Caco-2 (cell line): ENCODE measurements around the gene LRGUK. TPM values are rescaled to one million over a fixed set of nuclear protein-coding genes. Genes with fewer than 3 reads are reported as not detected.

Experiments
- BruUV-seq: library from RNA; stranded (reverse); fragments of 400-500 nt; replicated peaks from 2 replicates; lab custom pipeline; 2021; lab: Mats Ljungman, UMichigan
- CTCF ChIA-PET: fragments of 300-600 bp; sonication (Branson Sonifier 250); formaldehyde crosslinking; loops from one replicate; lab custom pipeline; 2022; ENCODE audit warnings: antibody characterized with exemption; lab: Charles Lee
- POLR2A ChIA-PET: fragments of 300-600 bp; sonication (Branson Sonifier 250); formaldehyde crosslinking; loops from one replicate; lab custom pipeline; 2022; ENCODE audit warnings: antibody characterized with exemption; lab: Charles Lee
- DNase-seq, 2 experiments: peaks; one replicate each; pipeline versions ENCODE4 v3.0.0 to v3.0.0-alpha.2; 2020 to 2022
- H3K27me3 ChIP-seq: replicated peaks from 2 replicates; pipeline ENCODE4 v1.6.0; 2011; ENCODE audit warnings: low read length; ENCODE audit not compliant: control insufficient read depth, insufficient read depth
- H3K36me3 ChIP-seq: 2 replicates; pipeline ENCODE4 v1.5.1; 2011; ENCODE audit warnings: low read length; ENCODE audit not compliant: control insufficient read depth, insufficient read depth
- H3K4me1 ChIP-seq: fragments of 250-450 bp; sonication (Bioruptor Pico); 2 replicates; pipeline ENCODE4 v1.5.1; 2020; ENCODE audit warnings: mild to moderate bottlenecking
- H3K4me3 ChIP-seq: 2 replicates; pipeline ENCODE4 v1.5.1; 2011; ENCODE audit warnings: low read depth, mild to moderate bottlenecking, control low read depth, low read length
- H3K9me3 ChIP-seq: fragments of 250-450 bp; sonication (Bioruptor Pico); 2 replicates; pipeline ENCODE4 v1.5.1; 2020; ENCODE audit warnings: mild to moderate bottlenecking, moderate library complexity
- H3K27ac Mint-ChIP-seq: one replicate; pipeline ENCODE4 v1.8.0; 2022; ENCODE audit warnings: mixed read lengths; ENCODE audit not compliant: unreplicated experiment
- H3K27me3 Mint-ChIP-seq: one replicate; pipeline ENCODE4 v1.8.0; 2022; ENCODE audit warnings: mixed read lengths; ENCODE audit not compliant: insufficient read depth, unreplicated experiment
- H3K36me3 Mint-ChIP-seq: one replicate; pipeline ENCODE4 v1.8.0; 2022; ENCODE audit warnings: mild to moderate bottlenecking, mixed read lengths; ENCODE audit not compliant: insufficient read depth, unreplicated experiment
- H3K4me1 Mint-ChIP-seq: one replicate; pipeline ENCODE4 v1.8.0; 2022; ENCODE audit warnings: low read depth, mixed read lengths; ENCODE audit not compliant: unreplicated experiment
- H3K4me3 Mint-ChIP-seq: one replicate; pipeline ENCODE4 v1.8.0; 2022; ENCODE audit warnings: mild to moderate bottlenecking, moderate library complexity, mixed read lengths; ENCODE audit not compliant: unreplicated experiment
- H3K9me3 Mint-ChIP-seq: one replicate; pipeline ENCODE4 v1.8.0; 2022; ENCODE audit warnings: mixed read lengths; ENCODE audit not compliant: unreplicated experiment
- intact Hi-C: fragments of 100-400 bp; cut with micrococcal nuclease; formaldehyde crosslinking; loops from one replicate; pipeline ENCODE4 v1.10.0; 2022; ENCODE audit not compliant: unreplicated experiment
- total RNA-seq: library from RNA; stranded (reverse); gene quantifications from 2 replicates; pipeline ENCODE4 v1.2.3, GENCODE V29; 2022
- TF ChIP-seq, protein P1 (sequence below), 2 experiments: fragments of 200-600 bp in 1 of 2; IDR thresholded peaks; 1 replicate in 1 of 2; 2 replicates in 1 of 2; pipeline versions ENCODE4 v1.5.1 to v1.8.0; 2011 to 2022; ENCODE audit warnings: antibody characterized with exemption in 1 of 2, control low read depth in 1 of 2, inconsistent platforms in 1 of 2, low read depth in 1 of 2, low read length in 1 of 2, mild to moderate bottlenecking in 1 of 2, moderate library complexity in 1 of 2; ENCODE audit not compliant: insufficient read depth in 1 of 2, severe bottlenecking in 1 of 2, unreplicated experiment in 1 of 2

LRGUK gene
- total RNA-seq, 1 experiment from 2014 or later: 0.09 TPM

DNA sequence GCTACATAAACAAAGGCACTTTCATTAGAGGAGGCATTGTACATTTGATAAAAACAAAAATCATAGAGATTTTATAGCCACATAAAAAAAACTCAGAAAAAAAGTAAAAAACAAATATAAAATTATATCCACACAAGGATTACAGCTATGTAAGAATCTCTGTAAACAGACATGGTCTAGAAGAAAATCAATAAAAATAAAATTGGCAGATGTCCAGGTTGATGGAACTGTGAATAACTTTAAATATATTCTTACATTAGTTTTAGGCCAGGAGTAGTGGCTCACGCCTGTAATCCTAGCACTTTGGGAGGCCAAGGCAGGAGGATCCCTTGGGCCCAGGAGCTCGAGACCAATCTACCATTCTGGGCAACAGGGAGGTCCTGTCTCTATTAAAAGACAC lies 170.3 kb downstream of the LRGUK start:
- peaks cover 1% of the 10 kb centered on the region; the same call in 1 of the 2 replicates for H3K36me3 ChIP-seq

GRCh38 chr7:134298902-134299683 lies 172.0 kb downstream of the LRGUK start:
- ChIA-PET POLR2A (no interaction called here), CTCF (no interaction called here)
- TF ChIP-seq, protein P1, sequence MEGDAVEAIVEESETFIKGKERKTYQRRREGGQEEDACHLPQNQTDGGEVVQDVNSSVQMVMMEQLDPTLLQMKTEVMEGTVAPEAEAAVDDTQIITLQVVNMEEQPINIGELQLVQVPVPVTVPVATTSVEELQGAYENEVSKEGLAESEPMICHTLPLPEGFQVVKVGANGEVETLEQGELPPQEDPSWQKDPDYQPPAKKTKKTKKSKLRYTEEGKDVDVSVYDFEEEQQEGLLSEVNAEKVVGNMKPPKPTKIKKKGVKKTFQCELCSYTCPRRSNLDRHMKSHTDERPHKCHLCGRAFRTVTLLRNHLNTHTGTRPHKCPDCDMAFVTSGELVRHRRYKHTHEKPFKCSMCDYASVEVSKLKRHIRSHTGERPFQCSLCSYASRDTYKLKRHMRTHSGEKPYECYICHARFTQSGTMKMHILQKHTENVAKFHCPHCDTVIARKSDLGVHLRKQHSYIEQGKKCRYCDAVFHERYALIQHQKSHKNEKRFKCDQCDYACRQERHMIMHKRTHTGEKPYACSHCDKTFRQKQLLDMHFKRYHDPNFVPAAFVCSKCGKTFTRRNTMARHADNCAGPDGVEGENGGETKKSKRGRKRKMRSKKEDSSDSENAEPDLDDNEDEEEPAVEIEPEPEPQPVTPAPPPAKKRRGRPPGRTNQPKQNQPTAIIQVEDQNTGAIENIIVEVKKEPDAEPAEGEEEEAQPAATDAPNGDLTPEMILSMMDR (IDR thresholded peaks at IDR 0.05; ENCODE audit: insufficient read depth in 1 of 2, low read depth in 1 of 2, low read length in 1 of 2, severe bottlenecking in 1 of 2, unreplicated experiment in 1 of 2): no peak
- no peak for DNase-seq
- no peak overlapping the region for H3K4me3 Mint-ChIP-seq
- no peaks in the 10 kb centered on the region for H3K9me3 ChIP-seq
- H3K27me3 Mint-ChIP-seq: no peaks in the 10 kb centered on the region
- H3K36me3 Mint-ChIP-seq: peaks cover 9% of the 10 kb centered on the region
- intact Hi-C loops: no loop called here
- no TSS peak for BruUV-seq
- H3K27me3 ChIP-seq: no peaks in the 10 kb centered on the region
- H3K9me3 Mint-ChIP-seq: no peaks in the 10 kb centered on the region
- no peaks in the 10 kb centered on the region for H3K4me1 Mint-ChIP-seq
- H3K36me3 ChIP-seq: peaks cover 1% of the 10 kb centered on the region; the same call in 1 of the 2 replicates
- no peaks in the 10 kb centered on the region for H3K4me1 ChIP-seq
- H3K4me3 ChIP-seq: no peak overlapping the region
- H3K27ac Mint-ChIP-seq: no peak overlapping the region

More for the DNA sequence above, 170.3 kb downstream of the LRGUK start:
- Mint-ChIP-seq H3K27ac (no peak overlapping the region), H3K4me1 (no peaks in the 10 kb centered on the region), H3K9me3 (no peaks in the 10 kb centered on the region), H3K4me3 (no peak overlapping the region), H3K36me3 (peaks cover 11% of the 10 kb centered on the region), H3K27me3 (no peaks in the 10 kb centered on the region)
- ChIA-PET CTCF (no interaction called here), POLR2A (no interaction called here)
- H3K27me3 ChIP-seq: no peaks in the 10 kb centered on the region
- H3K4me1 ChIP-seq: no peaks in the 10 kb centered on the region
- H3K9me3 ChIP-seq: no peaks in the 10 kb centered on the region
- TF ChIP-seq, protein P1 (IDR thresholded peaks at IDR 0.05; ENCODE audit: insufficient read depth in 1 of 2, low read depth in 1 of 2, low read length in 1 of 2, severe bottlenecking in 1 of 2, unreplicated experiment in 1 of 2): no peak
- no peak for DNase-seq
- no peak overlapping the region for H3K4me3 ChIP-seq
- intact Hi-C loops: no loop called here
- no TSS peak for BruUV-seq

DNA sequence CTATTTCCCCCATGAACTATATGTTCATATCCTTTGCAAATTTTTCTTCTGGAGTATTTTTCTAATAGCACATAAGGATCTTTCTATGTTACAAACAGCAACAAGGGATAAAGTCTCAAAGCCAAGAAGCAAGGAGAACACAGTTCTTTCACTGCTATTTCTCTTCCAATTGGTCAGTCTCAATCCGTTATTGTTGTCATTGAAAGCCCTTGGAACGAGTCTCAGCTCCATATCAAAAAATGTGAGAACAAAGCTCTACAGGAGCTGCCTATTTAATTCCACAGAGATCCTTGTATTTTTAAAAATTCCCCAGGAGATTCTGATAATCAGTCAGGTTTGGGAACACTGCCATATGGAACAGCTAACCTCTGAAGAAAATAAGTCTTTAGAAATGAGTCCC lies 173.8 kb downstream of the LRGUK start:
- H3K27me3 ChIP-seq: no peaks in the 10 kb centered on the region
- BruUV-seq: no TSS peak
- no peak for DNase-seq
- Mint-ChIP-seq H3K27me3 (no peaks in the 10 kb centered on the region), H3K4me1 (no peaks in the 10 kb centered on the region), H3K4me3 (no peak overlapping the region), H3K36me3 (peaks cover 7% of the 10 kb centered on the region), H3K9me3 (no peaks in the 10 kb centered on the region), H3K27ac (no peak overlapping the region)
- no peaks in the 10 kb centered on the region for H3K9me3 ChIP-seq
- CTCF ChIA-PET: no interaction called here
- TF ChIP-seq, protein P1 (IDR thresholded peaks at IDR 0.05; ENCODE audit: insufficient read depth in 1 of 2, low read depth in 1 of 2, low read length in 1 of 2, severe bottlenecking in 1 of 2, unreplicated experiment in 1 of 2): no peak
- H3K4me1 ChIP-seq: no peaks in the 10 kb centered on the region
- H3K4me3 ChIP-seq: no peak overlapping the region
- H3K36me3 ChIP-seq: no peaks in the 10 kb centered on the region
- POLR2A ChIA-PET: no interaction called here
- intact Hi-C loops: no loop called here
